SKM-1 treated with dmso at 0.1 percent for 144 hours (cell line): ENCODE data around the gene GPR146.

ENCODE experiments used
- DNase-seq: peaks from one replicate; lab custom pipeline; 2025; ENCODE audit not compliant: unreplicated experiment; lab: John Stamatoyannopoulos, UW

GPR146 gene

GRCh38 chr7:1011297-1012003 lies 32.9 kb upstream of the GPR146 start:
- no peak for DNase-seq

GRCh38 chr7:1012004-1012715 lies 32.2 kb upstream of the GPR146 start:
- no peak for DNase-seq

- no peak for DNase-seq
Observed at GRCh38 chr7:1012716-1013095, 31.6 kb upstream of the GPR146 start.

- no peak for DNase-seq
Observed at GRCh38 chr7:1013581-1013980, 30.8 kb upstream of the GPR146 start.

GRCh38 chr7:1014681-1015080 lies 29.7 kb upstream of the GPR146 start:
- DNase-seq: no peak

- no peak for DNase-seq
Observed at GRCh38 chr7:1015196-1016121, 28.9 kb upstream of the GPR146 start.

- no peak for DNase-seq
Observed at GRCh38 chr7:1016577-1017531, 27.5 kb upstream of the GPR146 start.

GRCh38 chr7:1017586-1018333 lies 26.6 kb upstream of the GPR146 start:
- DNase-seq: no peak

- no peak for DNase-seq
Observed at GRCh38 chr7:1018334-1018695, 26.0 kb upstream of the GPR146 start.

- DNase-seq: no peak
Observed at GRCh38 chr7:1019255-1019785, 25.0 kb upstream of the GPR146 start.

GRCh38 chr7:1019789-1020610 lies 24.3 kb upstream of the GPR146 start:
- DNase-seq: no peak

GRCh38 chr7:1020849-1021251 lies 23.5 kb upstream of the GPR146 start:
- no peak for DNase-seq

- DNase-seq: no peak
Observed at GRCh38 chr7:1021366-1021765, 23.0 kb upstream of the GPR146 start.

- DNase-seq: no peak
Observed at GRCh38 chr7:1021931-1022330, 22.4 kb upstream of the GPR146 start.

- no peak for DNase-seq
Observed at GRCh38 chr7:1022356-1022755, 22.0 kb upstream of the GPR146 start.

GRCh38 chr7:1022801-1023465 lies 21.4 kb upstream of the GPR146 start:
- DNase-seq: no peak

- peak; percentile 50 for DNase-seq
Observed at GRCh38 chr7:1024331-1024841, 20.0 kb upstream of the GPR146 start.
